ENCODE measurements around the gene NUDCD3.

DNA sequence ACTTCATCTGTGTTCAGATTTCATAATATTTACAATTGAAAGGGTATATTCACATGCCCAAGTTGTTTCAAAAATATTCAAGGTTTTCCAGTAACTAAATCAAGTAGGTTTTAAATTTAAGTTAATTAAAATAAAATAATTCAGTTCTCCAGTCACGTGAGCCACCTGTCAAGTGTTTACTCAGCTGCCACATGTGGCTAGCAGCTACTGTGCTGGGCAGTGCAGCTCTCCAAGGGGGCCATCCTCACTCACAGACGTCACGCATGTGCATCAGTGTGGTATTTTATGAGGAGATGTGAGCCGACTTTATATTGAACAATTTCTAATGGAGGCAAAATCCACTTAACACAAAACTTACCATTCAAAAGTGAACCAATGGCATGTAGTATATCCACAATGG is 95.4 kb downstream of the NUDCD3 start:
- TF ChIP-seq EZH2 (IDR thresholded peaks at IDR 0.05; ENCODE audit: low read length, unreplicated experiment) (no peak), CTCF (conservative IDR thresholded peaks at IDR 0.05; ENCODE audit: low read depth, low read length) (no peak), EZH2phosphoT487 (IDR thresholded peaks at IDR 0.05; ENCODE audit: borderline replicate concordance, low read length) (no peak)

Data from PC-3 (cell line).